Measurements from ENCODE around the gene UBXN11. TPM values are rescaled to one million over a fixed set of nuclear protein-coding genes. Genes with fewer than 3 reads are reported as not detected.

The UBXN11 gene
- polyA plus RNA-seq, 4 donors = 36.2 to 48.0 (median 38.8) TPM

GRCh38 chr1:26288311-26288941 is 18.0 kb downstream of the UBXN11 start:
- no peak for DNase-seq (ENCODE audit: low read depth in 4 of 4, low spot score in 3 of 4)

GRCh38 chr1:26287811-26288210 is 18.6 kb downstream of the UBXN11 start:
- DNase-seq (ENCODE audit: low read depth in 4 of 4, low spot score in 3 of 4) = no peak

- DNase-seq (ENCODE audit: low read depth in 4 of 4, low spot score in 3 of 4) = no peak
These were observed 19.3 kb downstream of the UBXN11 start for GRCh38 chr1:26287033-26287711.

GRCh38 chr1:26286064-26286416 is 20.4 kb downstream of the UBXN11 start:
- DNase-seq (ENCODE audit: low read depth in 4 of 4, low spot score in 3 of 4) = no peak

GRCh38 chr1:26285366-26286063 is 20.9 kb downstream of the UBXN11 start:
- no peak for DNase-seq (ENCODE audit: low read depth in 4 of 4, low spot score in 3 of 4)

GRCh38 chr1:26284597-26285347 is 21.7 kb downstream of the UBXN11 start:
- DNase-seq (ENCODE audit: low read depth in 4 of 4, low spot score in 3 of 4) = no peak

- no peak for DNase-seq (ENCODE audit: low read depth in 4 of 4, low spot score in 3 of 4)
These were observed 22.4 kb downstream of the UBXN11 start for GRCh38 chr1:26283871-26284596.

GRCh38 chr1:26283279-26283853 is 23.1 kb downstream of the UBXN11 start:
- no peak for DNase-seq (ENCODE audit: low read depth in 4 of 4, low spot score in 3 of 4)

GRCh38 chr1:26282401-26282918 is 24.0 kb downstream of the UBXN11 start:
- DNase-seq (ENCODE audit: low read depth in 4 of 4, low spot score in 3 of 4) = no peak

- DNase-seq (ENCODE audit: low read depth in 4 of 4, low spot score in 3 of 4) = peak in 1 of 4 donors; percentile 56
These were observed 24.5 kb downstream of the UBXN11 start for GRCh38 chr1:26281971-26282370.

- no peak for DNase-seq (ENCODE audit: low read depth in 4 of 4, low spot score in 3 of 4)
These were observed 25.1 kb downstream of the UBXN11 start for GRCh38 chr1:26281091-26281958.

- DNase-seq (ENCODE audit: low read depth in 4 of 4, low spot score in 3 of 4) = no peak
These were observed 25.9 kb downstream of the UBXN11 start for GRCh38 chr1:26280333-26281042.

GRCh38 chr1:26279456-26280332 is 26.7 kb downstream of the UBXN11 start, which contains the start of gene SH3BGRL3:
SH3BGRL3 (plus strand) TSS chr1:26280086; CDS start chr1:26280156, 70 bp downstream.
- DNase-seq (ENCODE audit: low read depth in 4 of 4, low spot score in 3 of 4) = peak; percentile 64 to 68 (median 67)

GRCh38 chr1:26278724-26279455 is 27.5 kb downstream of the UBXN11 start:
- DNase-seq (ENCODE audit: low read depth in 4 of 4, low spot score in 3 of 4) = no peak

- no peak for DNase-seq (ENCODE audit: low read depth in 4 of 4, low spot score in 3 of 4)
These were observed 28.1 kb downstream of the UBXN11 start for GRCh38 chr1:26278303-26278702.

- DNase-seq (ENCODE audit: low read depth in 4 of 4, low spot score in 3 of 4) = no peak
These were observed 28.7 kb downstream of the UBXN11 start for GRCh38 chr1:26277719-26278118.

- no peak for DNase-seq (ENCODE audit: low read depth in 4 of 4, low spot score in 3 of 4)
These were observed 29.2 kb downstream of the UBXN11 start for GRCh38 chr1:26277261-26277661.

All from right renal pelvis (tissue), 4 donors.